ENCODE results near the gene TRIM29. TPM values are rescaled to one million over a fixed set of nuclear protein-coding genes. Genes with fewer than 3 reads are reported as not detected.
A peak's percentile ranks its signal among the peaks of the same experiment; 100 is the strongest.

TRIM29 gene
- total and polyA plus RNA-seq, 2 donors (not counting 1 experiment from before 2014, with no cell fraction given): not detected

DNA sequence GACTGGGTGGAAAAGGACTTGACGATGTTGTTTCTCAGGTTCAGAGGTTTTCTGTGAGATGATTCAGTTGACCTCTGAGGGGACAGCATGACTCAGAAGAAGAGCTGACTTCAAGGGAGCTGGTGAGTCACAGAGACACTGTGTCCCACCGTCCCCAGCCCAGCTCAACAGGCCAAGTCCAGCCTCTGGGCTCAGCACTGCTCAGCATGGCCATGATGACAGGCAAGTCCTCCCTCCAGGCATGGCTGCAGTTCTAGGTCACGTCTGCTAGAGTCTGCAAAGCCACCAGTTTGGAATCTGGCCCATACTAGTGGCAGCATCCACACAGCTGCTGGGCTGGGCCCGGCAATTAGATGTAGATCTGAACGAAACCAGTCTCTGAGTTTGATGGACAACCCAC is 12.9 kb downstream of the TRIM29 start:
- Histone ChIP-seq H3K27ac (ENCODE audit: insufficient read depth, low read length) (no peak overlapping the region), H4K20me1 (ENCODE audit: control insufficient read depth, extremely low read depth, insufficient read depth, low read length) (no peaks in the 10 kb centered on the region), H3K36me3 (ENCODE audit: control insufficient read depth, insufficient read depth, low read length) (no peaks in the 10 kb centered on the region), H3K9me3 (ENCODE audit: control insufficient read depth, insufficient read depth, low read depth, low read length) (no peaks in the 10 kb centered on the region), H2AFZ (ENCODE audit: low read length) (no peak overlapping the region), H3K79me2 (ENCODE audit: control insufficient read depth, insufficient read depth, low read length) (no peaks in the 10 kb centered on the region), H3K9ac (ENCODE audit: insufficient read depth, low read length) (no peak overlapping the region), H3K4me3 (replicated peaks in 1 of 4; ENCODE audit: control extremely low read depth in 1 of 4, insufficient read depth in 1 of 4, low read depth in 3 of 4, low read length in 4 of 4) (no peak overlapping the region), H3K4me2 (ENCODE audit: extremely low read depth, insufficient read depth, low read length) (no peak overlapping the region), H3K27me3 (ENCODE audit: control insufficient read depth, insufficient read depth, low read length) (peaks cover 8% of the 10 kb centered on the region), H3K4me1 (ENCODE audit: control insufficient read depth, extremely low read depth, insufficient read depth, low read length) (no peaks in the 10 kb centered on the region)
- TF ChIP-seq EZH2 (IDR thresholded peaks at IDR 0.05; ENCODE audit: low read length, missing control alignments): no peak
- TF ChIP-seq, protein P1, sequence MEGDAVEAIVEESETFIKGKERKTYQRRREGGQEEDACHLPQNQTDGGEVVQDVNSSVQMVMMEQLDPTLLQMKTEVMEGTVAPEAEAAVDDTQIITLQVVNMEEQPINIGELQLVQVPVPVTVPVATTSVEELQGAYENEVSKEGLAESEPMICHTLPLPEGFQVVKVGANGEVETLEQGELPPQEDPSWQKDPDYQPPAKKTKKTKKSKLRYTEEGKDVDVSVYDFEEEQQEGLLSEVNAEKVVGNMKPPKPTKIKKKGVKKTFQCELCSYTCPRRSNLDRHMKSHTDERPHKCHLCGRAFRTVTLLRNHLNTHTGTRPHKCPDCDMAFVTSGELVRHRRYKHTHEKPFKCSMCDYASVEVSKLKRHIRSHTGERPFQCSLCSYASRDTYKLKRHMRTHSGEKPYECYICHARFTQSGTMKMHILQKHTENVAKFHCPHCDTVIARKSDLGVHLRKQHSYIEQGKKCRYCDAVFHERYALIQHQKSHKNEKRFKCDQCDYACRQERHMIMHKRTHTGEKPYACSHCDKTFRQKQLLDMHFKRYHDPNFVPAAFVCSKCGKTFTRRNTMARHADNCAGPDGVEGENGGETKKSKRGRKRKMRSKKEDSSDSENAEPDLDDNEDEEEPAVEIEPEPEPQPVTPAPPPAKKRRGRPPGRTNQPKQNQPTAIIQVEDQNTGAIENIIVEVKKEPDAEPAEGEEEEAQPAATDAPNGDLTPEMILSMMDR (conservative IDR thresholded peaks at IDR 0.05 in 1 of 2, IDR thresholded peaks at IDR 0.05 in 1 of 2; ENCODE audit: low read depth in 1 of 2, low read length in 2 of 2): no peak
- DNase-seq (ENCODE audit: low read depth in 2 of 2): peak; percentile 9 to 29

DNA sequence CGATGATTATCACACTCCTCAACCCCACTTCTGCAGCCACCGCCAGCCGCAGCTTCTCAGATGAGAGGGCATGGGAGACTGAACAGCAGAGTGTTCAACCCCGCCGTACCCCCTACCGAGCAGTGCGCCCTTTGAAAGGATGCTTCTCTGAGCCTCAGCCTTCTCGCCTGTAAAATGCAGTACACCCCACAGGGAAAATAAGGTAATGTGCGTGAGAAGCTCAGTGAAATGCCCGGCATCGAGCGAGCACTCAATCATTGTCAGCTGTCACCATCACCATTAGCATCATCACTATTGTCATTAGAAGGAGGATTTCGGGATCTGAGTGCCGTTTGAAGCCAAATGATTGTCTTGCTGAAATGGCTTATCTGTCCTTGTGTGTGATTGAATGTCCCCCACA is 13.6 kb downstream of the TRIM29 start:
- H3K9ac ChIP-seq (ENCODE audit: insufficient read depth, low read length): no peak overlapping the region

DNA sequence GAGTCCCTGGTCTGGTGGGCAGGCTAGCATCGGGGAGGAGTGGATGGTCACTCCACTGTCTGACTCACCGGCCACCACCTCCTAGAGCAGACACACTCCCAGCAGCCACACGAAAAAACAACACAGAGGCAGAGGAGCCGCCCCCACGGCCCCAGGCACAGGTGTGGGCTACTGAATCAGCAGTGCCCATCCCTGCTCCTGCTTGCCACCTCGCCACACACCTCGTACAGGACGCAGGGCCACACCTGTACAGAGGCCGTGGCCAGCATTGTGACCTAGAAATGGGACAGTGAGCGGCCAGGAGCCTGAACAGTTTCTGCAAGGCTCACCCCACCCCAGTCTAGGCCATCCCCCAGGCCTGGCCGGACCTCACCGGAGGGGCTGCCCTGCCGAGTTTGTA is 14.0 kb downstream of the TRIM29 start:
- no peaks in the 10 kb centered on the region for H3K36me3 ChIP-seq (ENCODE audit: control insufficient read depth, insufficient read depth, low read length)
- no peak overlapping the region for H2AFZ ChIP-seq (ENCODE audit: low read length)
- peaks cover 6% of the 10 kb centered on the region for H3K27me3 ChIP-seq (ENCODE audit: control insufficient read depth, insufficient read depth, low read length)
- no peak overlapping the region for H3K9ac ChIP-seq (ENCODE audit: insufficient read depth, low read length)
- no peak overlapping the region for H3K27ac ChIP-seq (ENCODE audit: insufficient read depth, low read length)
- DNase-seq (ENCODE audit: low read depth in 2 of 2): no peak
- H3K4me3 ChIP-seq (replicated peaks in 1 of 4; ENCODE audit: control extremely low read depth in 1 of 4, insufficient read depth in 1 of 4, low read depth in 3 of 4, low read length in 4 of 4): no peak overlapping the region
- TF ChIP-seq EZH2 (IDR thresholded peaks at IDR 0.05; ENCODE audit: low read length, missing control alignments): no peak
- TF ChIP-seq, protein P1 (conservative IDR thresholded peaks at IDR 0.05 in 1 of 2, IDR thresholded peaks at IDR 0.05 in 1 of 2; ENCODE audit: low read depth in 1 of 2, low read length in 2 of 2): no peak
- no peaks in the 10 kb centered on the region for H3K79me2 ChIP-seq (ENCODE audit: control insufficient read depth, insufficient read depth, low read length)
- H3K4me2 ChIP-seq (ENCODE audit: extremely low read depth, insufficient read depth, low read length): no peak overlapping the region
- no peaks in the 10 kb centered on the region for H4K20me1 ChIP-seq (ENCODE audit: control insufficient read depth, extremely low read depth, insufficient read depth, low read length)
- H3K4me1 ChIP-seq (ENCODE audit: control insufficient read depth, extremely low read depth, insufficient read depth, low read length): no peaks in the 10 kb centered on the region
- no peaks in the 10 kb centered on the region for H3K9me3 ChIP-seq (ENCODE audit: control insufficient read depth, insufficient read depth, low read depth, low read length)

More for the DNA sequence above, 13.6 kb downstream of the TRIM29 start:
- Histone ChIP-seq H4K20me1 (ENCODE audit: control insufficient read depth, extremely low read depth, insufficient read depth, low read length) (no peaks in the 10 kb centered on the region), H3K36me3 (ENCODE audit: control insufficient read depth, insufficient read depth, low read length) (no peaks in the 10 kb centered on the region), H3K27ac (ENCODE audit: insufficient read depth, low read length) (no peak overlapping the region), H3K4me2 (ENCODE audit: extremely low read depth, insufficient read depth, low read length) (no peak overlapping the region), H3K27me3 (ENCODE audit: control insufficient read depth, insufficient read depth, low read length) (peaks cover 8% of the 10 kb centered on the region), H3K9me3 (ENCODE audit: control insufficient read depth, insufficient read depth, low read depth, low read length) (no peaks in the 10 kb centered on the region), H3K4me1 (ENCODE audit: control insufficient read depth, extremely low read depth, insufficient read depth, low read length) (no peaks in the 10 kb centered on the region), H3K79me2 (ENCODE audit: control insufficient read depth, insufficient read depth, low read length) (no peaks in the 10 kb centered on the region), H2AFZ (ENCODE audit: low read length) (no peak overlapping the region), H3K4me3 (replicated peaks in 1 of 4; ENCODE audit: control extremely low read depth in 1 of 4, insufficient read depth in 1 of 4, low read depth in 3 of 4, low read length in 4 of 4) (no peak overlapping the region)
- TF ChIP-seq, protein P1 (conservative IDR thresholded peaks at IDR 0.05 in 1 of 2, IDR thresholded peaks at IDR 0.05 in 1 of 2; ENCODE audit: low read depth in 1 of 2, low read length in 2 of 2): no peak
- TF ChIP-seq EZH2 (IDR thresholded peaks at IDR 0.05; ENCODE audit: low read length, missing control alignments): no peak
- DNase-seq (ENCODE audit: low read depth in 2 of 2): no peak
